KBM-7 (cell line): ENCODE measurements around the gene MORN5.

Experiments used
- DNase-seq: peaks from one replicate; pipeline ENCODE4 v3.0.0-alpha.2; 2015
- in situ Hi-C: fragments of 300-500 bp; cut with MboI; formaldehyde crosslinking; loops from 2 replicates; pipeline ENCODE4 v1.14.3; 2020; ENCODE audit warnings: low sequenced_read_pairs, low pct_unique_long_range_greater_than_20kb, mixed read lengths

Gene MORN5

GRCh38 chr9:122204055-122204454 is 44.3 kb downstream of the MORN5 start:
- in situ Hi-C loops, result no loop called here

DNA sequence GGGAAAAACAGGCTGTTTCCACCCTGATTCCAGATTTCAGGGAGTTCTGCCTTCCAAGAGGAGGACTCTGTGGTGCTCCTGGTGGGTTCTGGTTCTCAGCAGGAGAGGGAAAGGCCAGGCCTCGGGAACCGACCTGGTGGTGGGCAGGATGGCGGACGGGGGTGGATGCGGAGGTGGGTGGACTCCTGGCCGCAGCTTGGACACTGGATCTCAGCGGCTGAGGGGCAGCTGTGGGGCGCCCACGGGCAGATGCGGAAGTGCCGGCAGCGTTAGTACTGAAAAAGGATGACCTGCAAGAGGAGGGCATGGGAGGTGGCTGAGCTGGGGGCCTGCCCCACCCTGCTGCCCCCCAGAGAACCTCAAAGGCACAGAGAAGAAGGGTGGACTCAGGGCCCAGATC is 44.8 kb downstream of the MORN5 start:
- no peak for DNase-seq
- in situ Hi-C loops, result no loop called here

More at GRCh38 chr9:122204055-122204454, 44.3 kb downstream of the MORN5 start:
- DNase-seq, result no peak

DNA sequence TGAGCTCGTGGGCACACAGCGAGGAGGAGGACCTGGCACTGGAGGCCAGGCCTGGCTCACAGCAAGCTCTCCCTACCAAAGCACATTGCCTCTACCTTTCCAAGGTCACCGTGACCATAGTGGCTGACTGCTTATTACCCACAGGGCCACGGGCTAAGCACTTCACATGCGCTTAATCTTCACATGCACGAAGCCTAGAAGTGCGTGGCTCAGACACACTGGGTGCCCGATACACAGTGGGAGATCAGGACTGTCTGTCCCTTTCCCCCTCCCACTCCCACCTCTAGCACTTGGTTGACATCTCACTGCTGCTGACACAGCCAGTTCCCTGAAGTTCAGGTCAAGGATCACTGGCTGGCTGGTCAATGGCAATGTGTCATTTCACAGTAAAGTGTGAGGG is 45.5 kb downstream of the MORN5 start:
- no peak for DNase-seq
- in situ Hi-C loops, result loop anchor here (5.0 kb wide), 1 partner anchor 33 kb away; no protein-coding TSS in a partner anchor

GRCh38 chr9:122206118-122207046 is 46.7 kb downstream of the MORN5 start:
- DNase-seq, result no peak

GRCh38 chr9:122207096-122207495 is 47.4 kb downstream of the MORN5 start:
- in situ Hi-C loops, result loop anchor here (5.0 kb wide), 1 partner anchor 35 kb away; no protein-coding TSS in a partner anchor
- no peak for DNase-seq

More at GRCh38 chr9:122206118-122207046, 46.7 kb downstream of the MORN5 start:
- in situ Hi-C loops, result loop anchor here (5.0 kb wide), 1 partner anchor 34 kb away; no protein-coding TSS in a partner anchor

- in situ Hi-C loops, result loop anchor here (5.0 kb wide), 1 partner anchor 37 kb away; no protein-coding TSS in a partner anchor
- DNase-seq, result no peak
These were observed 49.7 kb downstream of the MORN5 start for GRCh38 chr9:122209451-122209850.

DNA sequence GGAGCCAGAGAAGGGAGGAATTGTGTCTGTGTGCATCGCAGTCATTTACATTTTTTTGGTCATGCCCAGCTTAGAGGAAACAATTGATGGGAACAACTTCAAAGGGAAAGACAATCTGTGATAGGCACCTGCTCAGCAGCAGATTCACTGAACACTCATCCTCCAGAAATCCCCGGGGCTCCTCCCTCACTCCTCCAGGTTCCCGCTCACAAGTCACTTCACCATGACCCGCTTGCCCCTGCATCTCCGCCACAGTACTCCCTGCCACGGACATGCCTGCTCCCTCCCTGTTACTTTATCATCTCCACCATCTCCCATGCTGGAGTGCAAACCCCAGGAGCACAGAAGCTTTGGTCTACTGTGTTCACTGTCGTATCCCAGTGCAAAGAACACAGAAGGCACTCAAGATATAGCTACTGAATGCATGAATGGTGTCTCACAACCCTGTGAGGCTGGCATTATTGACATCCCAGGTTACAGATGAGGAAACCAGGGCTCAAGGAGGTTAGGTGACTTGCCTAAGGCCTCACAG is 52.8 kb downstream of the MORN5 start:
- no peak for DNase-seq
- in situ Hi-C loops, result no loop called here

- DNase-seq, result no peak
- in situ Hi-C loops, result no loop called here
These were observed 53.4 kb downstream of the MORN5 start for GRCh38 chr9:122213102-122213588.

GRCh38 chr9:122213589-122214413 is 54.1 kb downstream of the MORN5 start:
- in situ Hi-C loops, result no loop called here
- peak; percentile 78 for DNase-seq

GRCh38 chr9:122214507-122214906 is 54.8 kb downstream of the MORN5 start:
- DNase-seq, result no peak
- in situ Hi-C loops, result no loop called here

GRCh38 chr9:122215663-122216062 is 56.0 kb downstream of the MORN5 start:
- in situ Hi-C loops, result no loop called here
- DNase-seq, result no peak

- in situ Hi-C loops, result no loop called here
- no peak for DNase-seq
These were observed 56.6 kb downstream of the MORN5 start for GRCh38 chr9:122216138-122216797.

DNA sequence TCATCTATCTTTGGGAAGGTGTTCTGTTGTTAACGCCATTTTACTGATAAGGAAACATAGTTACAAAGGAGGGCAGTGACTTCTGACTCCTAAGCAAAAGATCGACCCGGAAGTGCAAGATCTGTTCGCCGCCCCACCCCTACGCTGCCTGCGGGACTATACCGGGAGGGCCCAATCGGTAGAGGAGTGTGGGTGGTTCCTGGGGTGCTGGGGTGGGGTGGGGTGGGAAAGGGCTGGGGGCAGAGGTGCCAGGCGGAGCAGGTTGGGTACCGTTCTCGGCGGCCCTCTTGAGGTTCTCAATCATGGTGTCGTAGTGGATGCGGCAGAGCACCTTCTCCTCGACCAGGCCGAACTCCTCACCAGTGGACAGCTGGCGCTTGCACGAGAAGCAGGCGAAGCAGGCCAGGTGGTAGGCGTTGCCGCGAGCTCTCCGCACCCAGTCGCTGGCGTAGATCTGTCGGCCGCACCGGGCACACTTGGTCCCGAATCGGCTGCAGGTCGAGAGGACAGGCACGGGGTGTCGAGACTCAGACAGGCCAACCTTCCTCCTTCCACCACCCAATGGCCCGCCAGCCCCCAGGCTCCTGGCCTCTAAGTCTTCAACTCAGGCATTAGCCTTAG is 57.2 kb downstream of the MORN5 start:
- no peak for DNase-seq
- in situ Hi-C loops, result no loop called here

- DNase-seq, result peak; percentile 40
- in situ Hi-C loops, result no loop called here
These were observed 57.9 kb downstream of the MORN5 start for GRCh38 chr9:122217640-122218039.

DNA sequence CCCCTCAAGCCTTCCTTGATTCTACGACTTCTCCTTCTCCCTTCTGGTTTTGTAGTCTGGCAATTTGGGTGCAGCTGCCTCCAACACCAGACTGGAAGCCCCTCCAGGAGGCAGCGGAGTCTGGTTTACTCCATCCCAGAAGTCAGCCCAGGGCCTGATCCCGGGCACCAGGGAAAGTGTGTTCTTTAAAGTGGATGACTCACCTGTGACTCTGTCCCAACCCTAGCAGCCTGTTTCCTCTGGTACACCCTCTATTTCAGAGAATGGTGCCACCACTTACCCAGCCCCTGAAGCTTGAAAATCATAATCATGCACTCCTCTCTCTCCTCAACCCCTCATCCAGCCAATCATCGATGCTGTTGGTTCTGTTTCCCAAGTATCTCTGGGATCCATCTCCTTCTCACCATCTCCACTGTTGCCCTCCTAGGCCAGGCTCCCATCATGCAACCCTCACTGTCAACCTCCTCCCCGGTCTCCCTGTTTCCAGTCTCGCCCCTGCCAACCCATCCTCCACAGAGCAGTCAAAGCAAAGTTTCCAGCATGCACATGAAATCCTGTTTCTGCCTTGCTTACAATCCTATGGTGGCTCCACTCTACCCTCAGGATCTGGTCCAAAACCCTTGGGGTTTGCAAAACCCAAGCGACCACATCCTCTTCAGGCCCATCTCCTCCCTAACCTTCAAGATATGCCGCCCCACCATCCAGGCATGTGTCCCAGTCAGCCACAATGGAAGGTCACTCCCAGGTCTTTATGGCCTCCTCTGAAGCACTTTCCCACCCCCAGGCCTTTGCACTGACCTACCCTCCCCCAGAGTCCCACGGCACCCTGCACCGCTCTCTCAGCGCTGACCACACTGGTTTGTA is 58.6 kb downstream of the MORN5 start:
- DNase-seq, result peak; percentile 48
- in situ Hi-C loops, result no loop called here

GRCh38 chr9:122218935-122219855 is 59.5 kb downstream of the MORN5 start:
- in situ Hi-C loops, result no loop called here
- peak; percentile 94 for DNase-seq
